GM12878 (cell line): ENCODE results near the gene ANKRD50. TPM values are rescaled to one million over a fixed set of nuclear protein-coding genes. Genes with fewer than 3 reads are reported as not detected.

ENCODE experiments used
- ATAC-seq: fragments of 200-7000 bp; cut with Tn5 transposase; 3 replicates; pipeline ENCODE4 v1.9.1; 2020; ENCODE audit warnings: mild to moderate bottlenecking, moderate library complexity
- BruUV-seq: library from RNA; stranded (reverse); fragments of 400-500 nt; replicated peaks from 2 replicates; lab custom pipeline; 2021; lab: Mats Ljungman, UMichigan
- CTCF ChIA-PET: fragments of 300-600 bp; sonication (Branson Sonifier 250); formaldehyde crosslinking; extraction: SDS; loops from one replicate; lab custom pipeline; 2021; ENCODE audit warnings: inconsistent platforms; lab: Yijun Ruan, JAX
- POLR2A ChIA-PET: fragments of 350-600 bp; formaldehyde crosslinking; extraction: SDS; loops from one replicate; lab custom pipeline; 2021; ENCODE audit warnings: inconsistent platforms; lab: Charles Lee
- RAD21 ChIA-PET: fragments of 300-600 bp; sonication (Branson Sonifier 250); formaldehyde crosslinking; loops from one replicate; lab custom pipeline; 2023; ENCODE audit warnings: antibody characterized with exemption; ENCODE audit not compliant: unreplicated experiment; lab: Charles Lee
- SMC1A ChIA-PET: fragments of 300-600 bp; sonication (Branson Sonifier 250); formaldehyde crosslinking; loops from one replicate; lab custom pipeline; 2023; ENCODE audit not compliant: unreplicated experiment, uncharacterized antibody; lab: Charles Lee
- DNase-seq: peaks from one replicate; pipeline ENCODE4 v3.0.0-alpha.2; 2011; ENCODE audit warnings: low read depth, low spot score
- FAIRE-seq: peaks from 3 replicates; lab custom pipeline; 2011; peaks lifted over from hg19 to GRCh38; lab: Jason Lieb, UNC
- H2AFZ ChIP-seq: 2 replicates; pipeline ENCODE4 v1.6.0; 2011; ENCODE audit warnings: low read depth, low read length, control low read depth; ENCODE audit not compliant: control insufficient read depth
- H3K27ac ChIP-seq: 2 replicates; pipeline ENCODE4 v1.5.1; 2011; ENCODE audit warnings: control low read depth; ENCODE audit not compliant: control insufficient read depth, insufficient read depth
- H3K27me3 ChIP-seq, 2 experiments: replicated peaks in 1 of 2; 2 replicates each; pipeline versions ENCODE4 v1.6.0 to v1.6.1; 2011; ENCODE audit warnings: low read length in 1 of 2; ENCODE audit not compliant: control insufficient read depth in 2 of 2, insufficient read depth in 2 of 2
- H3K36me3 ChIP-seq, 2 experiments: 2 replicates each; pipeline ENCODE4 v1.5.1; 2011; ENCODE audit warnings: low read length in 1 of 2; ENCODE audit not compliant: control insufficient read depth in 2 of 2, insufficient read depth in 2 of 2
- H3K4me1 ChIP-seq: 2 replicates; pipeline ENCODE4 v1.6.1; 2011; ENCODE audit warnings: mild to moderate bottlenecking, low read length, moderate library complexity, mixed read lengths; ENCODE audit not compliant: control insufficient read depth, insufficient read depth
- H3K4me2 ChIP-seq: 2 replicates; pipeline ENCODE4 v1.6.0; 2011; ENCODE audit warnings: control low read depth; ENCODE audit not compliant: control insufficient read depth, insufficient read depth
- H3K4me3 ChIP-seq: fragments of 200-600 bp; sonication (generic); 2 replicates; pipeline ENCODE4 v1.5.1; 2016
- H3K79me2 ChIP-seq: 2 replicates; pipeline ENCODE4 v1.6.0; 2011; ENCODE audit warnings: low read length; ENCODE audit not compliant: control insufficient read depth, insufficient read depth
- H3K9ac ChIP-seq: 2 replicates; pipeline ENCODE4 v1.8.0; 2011; ENCODE audit warnings: low read length, control low read depth, mixed read lengths; ENCODE audit not compliant: control insufficient read depth, insufficient read depth
- H3K9me3 ChIP-seq: replicated peaks from 3 replicates; pipeline ENCODE4 v1.5.1; 2011; ENCODE audit warnings: mild to moderate bottlenecking, low read length; ENCODE audit not compliant: control insufficient read depth, insufficient read depth
- H4K20me1 ChIP-seq: 2 replicates; pipeline ENCODE4 v1.6.0; 2011; ENCODE audit not compliant: control insufficient read depth, insufficient read depth
- BACH1 ChIP-seq: fragments of 450-650 bp; IDR thresholded peaks from 2 replicates; pipeline ENCODE4 v1.6.1; 2017; ENCODE audit warnings: mild to moderate bottlenecking, borderline replicate concordance
- ESRRA ChIP-seq: IDR thresholded peaks from 2 replicates; pipeline ENCODE4 v1.6.1; 2012; ENCODE audit warnings: mild to moderate bottlenecking, low read length, improper control_type of control experiment
- NFXL1 ChIP-seq: fragments of 450-650 bp; IDR thresholded peaks from 2 replicates; pipeline ENCODE4 v1.6.1; 2017; ENCODE audit warnings: antibody characterized with exemption, mild to moderate bottlenecking, borderline replicate concordance
- PAX5 ChIP-seq: IDR thresholded peaks from 2 replicates; pipeline ENCODE4 v1.6.1; 2011; ENCODE audit warnings: low read depth, low read length, borderline replicate concordance
- POU2F2 ChIP-seq: IDR thresholded peaks from 3 replicates; pipeline ENCODE4 v1.6.1; 2011; ENCODE audit warnings: low read depth, mild to moderate bottlenecking, low read length, borderline replicate concordance
- SP1 ChIP-seq: IDR thresholded peaks from one replicate; pipeline ENCODE4 v1.6.1; 2011; ENCODE audit warnings: low read depth, low read length
- TAF1 ChIP-seq: IDR thresholded peaks from 2 replicates; pipeline ENCODE4 v1.6.1; 2011; ENCODE audit warnings: mild to moderate bottlenecking, low read depth, low read length, borderline replicate concordance
- WRNIP1 ChIP-seq: IDR thresholded peaks from 2 replicates; pipeline ENCODE4 v1.6.1; 2011; ENCODE audit warnings: low read depth, low read length, improper control_type of control experiment, borderline replicate concordance
- YY1 ChIP-seq: IDR thresholded peaks from 2 replicates; pipeline ENCODE4 v1.6.1; 2011; ENCODE audit warnings: low read depth, mild to moderate bottlenecking, low read length
- ZNF622 ChIP-seq: fragments of 450-650 bp; IDR thresholded peaks from 2 replicates; pipeline ENCODE4 v1.6.1; 2017; ENCODE audit warnings: mild to moderate bottlenecking, inconsistent platforms
- WGBS: methylation state at CpG from one replicate; pipeline ENCODE4 v1.1.6; 2016; ENCODE audit warnings: low lambda C conversion rate; ENCODE audit not compliant: insufficient replicate concordance, insufficient coverage; ENCODE audit errors: missing lambda C conversion rate; 5-methylcytosine and 5-hydroxymethylcytosine counted together
- in situ Hi-C: fragments of 300-500 bp; cut with MboI; formaldehyde crosslinking; loops from 9 replicates; pipeline ENCODE4 v1.14.3; 2018; ENCODE audit warnings: mixed read lengths
- intact Hi-C: fragments of 100-400 bp; cut with micrococcal nuclease; formaldehyde crosslinking; loops from one replicate; pipeline ENCODE4 v1.14.2; 2022; ENCODE audit not compliant: unreplicated experiment
- polyA plus RNA-seq, 11 experiments: library from polyadenylated mRNA; depleted of rRNA in 4 of 11; unstranded in 6 of 11; stranded (reverse) in 5 of 11; fragments of >200 nt; fragmentation: Nextera tagmentation in 4 of 11; fragmentation: Illumina TruSeq in 1 of 11; extraction: Ambion mirVana in 4 of 11; extraction: Trizol in 1 of 11; gene quantifications; 1 replicate in 1 of 11; 2 replicates in 10 of 11; pipeline versions ENCODE4 v1.2.1 to v1.2.3, GENCODE V29; 2011 to 2016; ENCODE audit warnings: inconsistent platforms in 2 of 11, missing spikeins in 2 of 11, low read depth in 1 of 11
- total RNA-seq, 4 experiments: library from RNA; depleted of rRNA in 3 of 4; stranded (reverse); fragments of >200 nt in 3 of 4; fragmentation: Illumina TruSeq in 1 of 4; extraction: Trizol in 1 of 4; gene quantifications; 2 replicates each; pipeline versions ENCODE4 v1.2.1 to v1.2.3, GENCODE V29; 2013 to 2021
- TF ChIP-seq, protein P1 (sequence below): fragments of 450-650 bp; IDR thresholded peaks from 2 replicates; pipeline ENCODE4 v1.6.1; 2018; ENCODE audit warnings: mild to moderate bottlenecking, low read depth, moderate library complexity; ENCODE audit not compliant: partially characterized antibody
- TF ChIP-seq, protein P2 (sequence below): IDR thresholded peaks from 2 replicates; pipeline ENCODE4 v1.6.1; 2012; ENCODE audit warnings: low read depth, low read length, improper control_type of control experiment
- TF ChIP-seq, protein P3 (sequence below): IDR thresholded peaks from 2 replicates; pipeline ENCODE4 v1.6.1; 2011; ENCODE audit warnings: low read depth, low read length, improper control_type of control experiment, borderline replicate concordance
- TF ChIP-seq, protein P4 (sequence below), 3 experiments: IDR thresholded peaks in 2 of 3; conservative IDR thresholded peaks in 1 of 3; 2 replicates each; pipeline ENCODE4 v1.5.1; 2011; ENCODE audit warnings: low read depth in 3 of 3, low read length in 3 of 3, mild to moderate bottlenecking in 3 of 3, control low read depth in 2 of 3, moderate library complexity in 2 of 3, inconsistent platforms in 1 of 3, mixed read lengths in 1 of 3; ENCODE audit not compliant: control insufficient read depth in 2 of 3, insufficient read depth in 1 of 3; ENCODE audit errors: extremely low read depth in 1 of 3
- TF ChIP-seq, protein P5 (sequence below): fragments of 450-650 bp; IDR thresholded peaks from 2 replicates; pipeline ENCODE4 v1.6.1; 2014; ENCODE audit warnings: mild to moderate bottlenecking

Gene ANKRD50
- total and polyA plus RNA-seq, 10 of the 15 experiments (the other 5 are each of a cell fraction or from before 2014, with no cell fraction given) = under 0.01 to 0.10 (median 0.03) TPM; not detected in 1

DNA sequence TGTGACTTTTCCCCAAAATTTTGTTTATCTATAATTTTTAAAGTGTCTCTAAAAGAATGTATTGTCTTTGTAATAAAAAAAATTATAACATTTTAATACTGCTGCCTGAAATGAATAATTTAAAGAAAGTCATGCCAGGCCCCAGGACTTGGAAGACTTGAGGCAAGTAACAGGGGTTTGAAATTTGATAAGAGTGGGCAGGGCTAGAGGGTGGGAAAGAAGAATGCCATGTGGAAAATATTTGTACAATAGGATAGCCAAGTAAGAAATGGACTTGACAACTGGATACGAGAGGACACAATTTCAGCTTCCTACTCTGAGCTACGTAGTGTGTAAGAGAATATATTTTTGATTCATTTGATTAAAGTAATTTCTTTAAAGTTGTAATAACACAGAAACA is 36.9 kb upstream of the ANKRD50 start:
- Histone ChIP-seq H3K4me1 (no peaks in the 10 kb centered on the region), H3K27ac (no peak overlapping the region), H3K4me3 (no peak overlapping the region), H3K27me3 (no peaks in the 10 kb centered on the region), H2AFZ (no peak overlapping the region), H4K20me1 (no peaks in the 10 kb centered on the region), H3K79me2 (no peaks in the 10 kb centered on the region), H3K9me3 (no peaks in the 10 kb centered on the region), H3K4me2 (no peak overlapping the region), H3K9ac (no peak overlapping the region), H3K36me3 (no peaks in the 10 kb centered on the region)
- SMC1A ChIA-PET = interaction anchor here (1.0 kb wide), 1 partner anchor 17 kb away, joined by 3 read pairs; no protein-coding TSS in a partner anchor
- RAD21 ChIA-PET = no interaction called here
- ATAC-seq = no peak
- POLR2A ChIA-PET = no interaction called here
- CTCF ChIA-PET = no interaction called here
- no peak for DNase-seq
- FAIRE-seq = no peak
- in situ Hi-C loops = no loop called here
- WGBS = 78% methylated on average over 2 of the region's 2 CpGs
- intact Hi-C loops = no loop called here
- BruUV-seq = no TSS peak
- TF ChIP-seq, protein P1, sequence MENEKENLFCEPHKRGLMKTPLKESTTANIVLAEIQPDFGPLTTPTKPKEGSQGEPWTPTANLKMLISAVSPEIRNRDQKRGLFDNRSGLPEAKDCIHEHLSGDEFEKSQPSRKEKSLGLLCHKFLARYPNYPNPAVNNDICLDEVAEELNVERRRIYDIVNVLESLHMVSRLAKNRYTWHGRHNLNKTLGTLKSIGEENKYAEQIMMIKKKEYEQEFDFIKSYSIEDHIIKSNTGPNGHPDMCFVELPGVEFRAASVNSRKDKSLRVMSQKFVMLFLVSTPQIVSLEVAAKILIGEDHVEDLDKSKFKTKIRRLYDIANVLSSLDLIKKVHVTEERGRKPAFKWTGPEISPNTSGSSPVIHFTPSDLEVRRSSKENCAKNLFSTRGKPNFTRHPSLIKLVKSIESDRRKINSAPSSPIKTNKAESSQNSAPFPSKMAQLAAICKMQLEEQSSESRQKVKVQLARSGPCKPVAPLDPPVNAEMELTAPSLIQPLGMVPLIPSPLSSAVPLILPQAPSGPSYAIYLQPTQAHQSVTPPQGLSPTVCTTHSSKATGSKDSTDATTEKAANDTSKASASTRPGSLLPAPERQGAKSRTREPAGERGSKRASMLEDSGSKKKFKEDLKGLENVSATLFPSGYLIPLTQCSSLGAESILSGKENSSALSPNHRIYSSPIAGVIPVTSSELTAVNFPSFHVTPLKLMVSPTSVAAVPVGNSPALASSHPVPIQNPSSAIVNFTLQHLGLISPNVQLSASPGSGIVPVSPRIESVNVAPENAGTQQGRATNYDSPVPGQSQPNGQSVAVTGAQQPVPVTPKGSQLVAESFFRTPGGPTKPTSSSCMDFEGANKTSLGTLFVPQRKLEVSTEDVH = no peak
- TF ChIP-seq, protein P2, sequence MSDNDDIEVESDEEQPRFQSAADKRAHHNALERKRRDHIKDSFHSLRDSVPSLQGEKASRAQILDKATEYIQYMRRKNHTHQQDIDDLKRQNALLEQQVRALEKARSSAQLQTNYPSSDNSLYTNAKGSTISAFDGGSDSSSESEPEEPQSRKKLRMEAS = no peak
- TF ChIP-seq BACH1 (no peak), PAX5 (no peak), NFXL1 (no peak), TAF1 (no peak), WRNIP1 (no peak), POU2F2 (no peak), SP1 (no peak), YY1 (no peak), ESRRA (no peak), ZNF622 (no peak)
- TF ChIP-seq, protein P3, sequence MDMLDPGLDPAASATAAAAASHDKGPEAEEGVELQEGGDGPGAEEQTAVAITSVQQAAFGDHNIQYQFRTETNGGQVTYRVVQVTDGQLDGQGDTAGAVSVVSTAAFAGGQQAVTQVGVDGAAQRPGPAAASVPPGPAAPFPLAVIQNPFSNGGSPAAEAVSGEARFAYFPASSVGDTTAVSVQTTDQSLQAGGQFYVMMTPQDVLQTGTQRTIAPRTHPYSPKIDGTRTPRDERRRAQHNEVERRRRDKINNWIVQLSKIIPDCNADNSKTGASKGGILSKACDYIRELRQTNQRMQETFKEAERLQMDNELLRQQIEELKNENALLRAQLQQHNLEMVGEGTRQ = no peak
- TF ChIP-seq, protein P4, sequence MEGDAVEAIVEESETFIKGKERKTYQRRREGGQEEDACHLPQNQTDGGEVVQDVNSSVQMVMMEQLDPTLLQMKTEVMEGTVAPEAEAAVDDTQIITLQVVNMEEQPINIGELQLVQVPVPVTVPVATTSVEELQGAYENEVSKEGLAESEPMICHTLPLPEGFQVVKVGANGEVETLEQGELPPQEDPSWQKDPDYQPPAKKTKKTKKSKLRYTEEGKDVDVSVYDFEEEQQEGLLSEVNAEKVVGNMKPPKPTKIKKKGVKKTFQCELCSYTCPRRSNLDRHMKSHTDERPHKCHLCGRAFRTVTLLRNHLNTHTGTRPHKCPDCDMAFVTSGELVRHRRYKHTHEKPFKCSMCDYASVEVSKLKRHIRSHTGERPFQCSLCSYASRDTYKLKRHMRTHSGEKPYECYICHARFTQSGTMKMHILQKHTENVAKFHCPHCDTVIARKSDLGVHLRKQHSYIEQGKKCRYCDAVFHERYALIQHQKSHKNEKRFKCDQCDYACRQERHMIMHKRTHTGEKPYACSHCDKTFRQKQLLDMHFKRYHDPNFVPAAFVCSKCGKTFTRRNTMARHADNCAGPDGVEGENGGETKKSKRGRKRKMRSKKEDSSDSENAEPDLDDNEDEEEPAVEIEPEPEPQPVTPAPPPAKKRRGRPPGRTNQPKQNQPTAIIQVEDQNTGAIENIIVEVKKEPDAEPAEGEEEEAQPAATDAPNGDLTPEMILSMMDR (IDR thresholded peaks at IDR 0.05 in 2 of 3, conservative IDR thresholded peaks at IDR 0.05 in 1 of 3; ENCODE audit: control insufficient read depth in 2 of 3, extremely low read depth in 1 of 3, insufficient read depth in 1 of 3, low read depth in 3 of 3, low read length in 3 of 3) = no peak
- TF ChIP-seq, protein P5, sequence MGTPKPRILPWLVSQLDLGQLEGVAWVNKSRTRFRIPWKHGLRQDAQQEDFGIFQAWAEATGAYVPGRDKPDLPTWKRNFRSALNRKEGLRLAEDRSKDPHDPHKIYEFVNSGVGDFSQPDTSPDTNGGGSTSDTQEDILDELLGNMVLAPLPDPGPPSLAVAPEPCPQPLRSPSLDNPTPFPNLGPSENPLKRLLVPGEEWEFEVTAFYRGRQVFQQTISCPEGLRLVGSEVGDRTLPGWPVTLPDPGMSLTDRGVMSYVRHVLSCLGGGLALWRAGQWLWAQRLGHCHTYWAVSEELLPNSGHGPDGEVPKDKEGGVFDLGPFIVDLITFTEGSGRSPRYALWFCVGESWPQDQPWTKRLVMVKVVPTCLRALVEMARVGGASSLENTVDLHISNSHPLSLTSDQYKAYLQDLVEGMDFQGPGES = no peak
